ENCODE measurements around the gene C19orf44.
"Not testable (repeated sequence)": the region's sequence is repeated elsewhere in the genome, so short reads cannot be mapped to it uniquely, and the experiment has no call there.

DNA sequence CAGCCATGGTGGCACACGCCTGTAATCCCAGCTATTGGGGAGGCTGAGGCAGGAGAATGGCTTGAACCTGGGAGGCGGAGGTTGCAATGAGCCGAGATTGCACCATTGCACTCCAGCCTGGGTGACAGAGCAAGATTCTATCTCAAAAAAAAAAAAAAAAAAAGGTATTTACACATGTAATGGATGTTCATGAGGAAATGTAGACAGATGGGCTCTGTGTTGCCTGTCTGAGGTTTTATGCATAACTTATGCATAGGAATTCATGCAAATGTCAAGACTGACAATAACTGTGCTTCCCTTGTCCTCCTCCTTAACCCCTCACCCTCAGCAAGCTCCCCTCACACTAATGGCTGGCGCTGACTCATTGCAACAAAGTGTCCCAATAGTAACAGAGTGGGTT, 9.7 kb upstream of the C19orf44 start:
- TF ChIP-seq, protein P1, sequence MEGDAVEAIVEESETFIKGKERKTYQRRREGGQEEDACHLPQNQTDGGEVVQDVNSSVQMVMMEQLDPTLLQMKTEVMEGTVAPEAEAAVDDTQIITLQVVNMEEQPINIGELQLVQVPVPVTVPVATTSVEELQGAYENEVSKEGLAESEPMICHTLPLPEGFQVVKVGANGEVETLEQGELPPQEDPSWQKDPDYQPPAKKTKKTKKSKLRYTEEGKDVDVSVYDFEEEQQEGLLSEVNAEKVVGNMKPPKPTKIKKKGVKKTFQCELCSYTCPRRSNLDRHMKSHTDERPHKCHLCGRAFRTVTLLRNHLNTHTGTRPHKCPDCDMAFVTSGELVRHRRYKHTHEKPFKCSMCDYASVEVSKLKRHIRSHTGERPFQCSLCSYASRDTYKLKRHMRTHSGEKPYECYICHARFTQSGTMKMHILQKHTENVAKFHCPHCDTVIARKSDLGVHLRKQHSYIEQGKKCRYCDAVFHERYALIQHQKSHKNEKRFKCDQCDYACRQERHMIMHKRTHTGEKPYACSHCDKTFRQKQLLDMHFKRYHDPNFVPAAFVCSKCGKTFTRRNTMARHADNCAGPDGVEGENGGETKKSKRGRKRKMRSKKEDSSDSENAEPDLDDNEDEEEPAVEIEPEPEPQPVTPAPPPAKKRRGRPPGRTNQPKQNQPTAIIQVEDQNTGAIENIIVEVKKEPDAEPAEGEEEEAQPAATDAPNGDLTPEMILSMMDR (IDR thresholded peaks at IDR 0.05), result not testable (repeated sequence)
- not testable (repeated sequence) for TF ChIP-seq POLR2A, POLR2AphosphoS5 (IDR thresholded peaks at IDR 0.05)

Measured in suprapubic skin (tissue), 4 donors.